Measurements from ENCODE around the gene RIPOR3.
A peak's percentile ranks its signal among the peaks of the same experiment; 100 is the strongest.

RIPOR3 gene

GRCh38 chr20:50670126-50670862, 21.0 kb downstream of the RIPOR3 start:
- no peak overlapping the region for H3K4me3 ChIP-seq (ENCODE audit: low read depth, low read length)
- TF ChIP-seq CTCF (IDR thresholded peaks at IDR 0.05; ENCODE audit: low read depth, low read length, missing control alignments) = no peak
- DNase-seq (ENCODE audit: low read depth) = no peak

- no peak for TF ChIP-seq CTCF (IDR thresholded peaks at IDR 0.05; ENCODE audit: low read depth, low read length, missing control alignments)
- no peak overlapping the region for H3K4me3 ChIP-seq (ENCODE audit: low read depth, low read length)
- DNase-seq (ENCODE audit: low read depth) = no peak
Measured at GRCh38 chr20:50668798-50669197, 22.5 kb downstream of the RIPOR3 start.

- no peak for TF ChIP-seq CTCF (IDR thresholded peaks at IDR 0.05; ENCODE audit: low read depth, low read length, missing control alignments)
- H3K4me3 ChIP-seq (ENCODE audit: low read depth, low read length) = no peak overlapping the region
- no peak for DNase-seq (ENCODE audit: low read depth)
Measured at GRCh38 chr20:50668326-50668725, 23.0 kb downstream of the RIPOR3 start.

GRCh38 chr20:50666709-50667298, 24.5 kb downstream of the RIPOR3 start:
- no peak for DNase-seq (ENCODE audit: low read depth)
- TF ChIP-seq CTCF (IDR thresholded peaks at IDR 0.05; ENCODE audit: low read depth, low read length, missing control alignments) = no peak

GRCh38 chr20:50664254-50664653, 27.1 kb downstream of the RIPOR3 start:
- DNase-seq (ENCODE audit: low read depth) = no peak
- no peak for TF ChIP-seq CTCF (IDR thresholded peaks at IDR 0.05; ENCODE audit: low read depth, low read length, missing control alignments)
- H3K4me3 ChIP-seq (ENCODE audit: low read depth, low read length) = no peak overlapping the region

More at GRCh38 chr20:50666709-50667298, 24.5 kb downstream of the RIPOR3 start:
- no peak overlapping the region for H3K4me3 ChIP-seq (ENCODE audit: low read depth, low read length)

GRCh38 chr20:50663095-50663821, 28.1 kb downstream of the RIPOR3 start:
- no peak overlapping the region for H3K4me3 ChIP-seq (ENCODE audit: low read depth, low read length)
- peak; percentile 18 for TF ChIP-seq CTCF (IDR thresholded peaks at IDR 0.05; ENCODE audit: low read depth, low read length, missing control alignments)
- DNase-seq (ENCODE audit: low read depth) = no peak

Measured in GM12864 (cell line).